CD4-positive, alpha-beta T cell treated with Interleukin-21 for 1 hour (primary cell): Measurements from ENCODE around the gene MYL2.
"Not testable (repeated sequence)": the region's sequence is repeated elsewhere in the genome, so short reads cannot be mapped to it uniquely, and the experiment has no call there.

Experiments used
- DNase-seq: peaks from one replicate; pipeline ENCODE4 v3.0.0-alpha.2; 2020

Gene MYL2

GRCh38 chr12:110920324-110920910, at the start of gene MYL2:
Gene MYL2, minus strand, starts transcription at chr12:110920579. Its CDS starts 50 bp downstream, at chr12:110920529.
- DNase-seq = no peak

DNA sequence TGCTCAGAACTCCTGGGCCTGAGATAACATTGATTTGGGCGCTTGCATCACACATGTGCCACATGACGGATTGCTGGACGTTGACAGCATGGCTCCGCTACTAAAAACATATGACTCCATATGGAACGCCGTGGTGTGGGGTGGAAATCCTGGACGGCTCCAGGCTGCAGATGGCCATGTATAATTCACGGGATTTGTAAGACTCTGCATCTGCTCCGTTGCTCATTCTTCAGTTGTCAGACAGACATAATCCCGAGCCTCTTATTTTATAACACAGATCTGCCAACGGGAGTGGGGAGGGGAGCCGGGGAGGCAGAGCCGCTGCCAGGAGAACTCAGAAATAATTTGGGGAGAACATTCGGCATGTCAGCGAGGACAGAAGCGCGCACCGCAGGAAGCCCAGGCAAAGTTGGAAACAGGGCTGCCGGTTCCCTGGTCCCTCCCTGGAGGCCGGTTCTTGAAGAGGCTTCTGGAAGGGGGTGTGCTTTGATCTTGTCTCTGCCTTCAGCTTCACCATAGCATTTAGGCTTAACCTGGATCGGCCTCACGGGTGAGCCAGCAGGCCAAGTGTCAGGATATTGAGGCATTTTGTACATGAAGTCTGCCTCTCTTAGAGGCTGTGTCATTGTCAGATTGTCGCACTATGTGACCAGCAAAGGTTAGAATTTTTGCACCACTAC, 45.8 kb upstream of the MYL2 start:
- DNase-seq = no peak

- DNase-seq = no peak
These were observed 45.2 kb upstream of the MYL2 start for GRCh38 chr12:110965574-110965973.

DNA sequence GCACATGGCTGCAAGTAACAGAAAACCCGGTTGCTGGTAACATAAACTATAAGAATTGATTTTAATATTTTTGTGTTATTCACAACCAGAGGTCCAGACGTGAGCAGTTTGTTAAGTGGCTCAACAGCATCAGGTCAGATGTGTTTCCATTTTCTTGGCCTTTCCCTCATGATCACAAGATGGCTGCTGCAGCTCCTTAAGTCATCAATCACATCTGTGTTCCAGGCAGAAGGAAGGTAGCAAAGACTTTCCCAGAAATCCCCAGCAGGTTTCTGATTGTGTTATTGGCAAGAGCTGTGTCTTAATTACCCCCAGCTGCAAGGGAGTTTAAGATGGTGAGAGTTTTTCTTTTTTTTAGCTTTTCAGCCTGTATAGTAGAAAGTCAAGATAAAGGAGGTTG, 40.4 kb upstream of the MYL2 start:
- DNase-seq = no peak

GRCh38 chr12:110957652-110958051, 37.3 kb upstream of the MYL2 start:
- no peak for DNase-seq

DNA sequence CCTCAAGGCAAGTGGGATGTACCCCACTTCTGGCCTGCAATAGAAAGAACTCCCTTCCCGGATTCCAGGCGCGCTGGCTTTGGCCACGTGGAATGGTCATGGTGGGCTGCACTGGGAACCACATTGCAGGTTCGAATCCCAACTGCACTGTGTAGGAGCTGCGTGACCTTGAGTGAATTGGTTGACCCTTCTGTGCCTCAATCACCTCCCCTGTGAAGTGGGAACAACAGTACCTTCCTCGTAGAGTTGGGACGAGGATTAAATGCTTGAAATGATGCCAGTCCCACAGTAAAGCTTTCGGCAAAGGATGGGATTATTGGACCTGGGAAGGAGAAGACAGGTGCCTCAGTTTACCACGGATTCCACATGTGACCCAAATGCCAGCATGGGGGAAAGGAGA, 36.8 kb upstream of the MYL2 start:
- DNase-seq = no peak

GRCh38 chr12:110950867-110951266, 30.5 kb upstream of the MYL2 start:
- DNase-seq = not testable (repeated sequence)

GRCh38 chr12:110950466-110950865, 30.1 kb upstream of the MYL2 start:
- not testable (repeated sequence) for DNase-seq

- no peak for DNase-seq
These were observed 27.7 kb upstream of the MYL2 start for GRCh38 chr12:110948041-110948440.

DNA sequence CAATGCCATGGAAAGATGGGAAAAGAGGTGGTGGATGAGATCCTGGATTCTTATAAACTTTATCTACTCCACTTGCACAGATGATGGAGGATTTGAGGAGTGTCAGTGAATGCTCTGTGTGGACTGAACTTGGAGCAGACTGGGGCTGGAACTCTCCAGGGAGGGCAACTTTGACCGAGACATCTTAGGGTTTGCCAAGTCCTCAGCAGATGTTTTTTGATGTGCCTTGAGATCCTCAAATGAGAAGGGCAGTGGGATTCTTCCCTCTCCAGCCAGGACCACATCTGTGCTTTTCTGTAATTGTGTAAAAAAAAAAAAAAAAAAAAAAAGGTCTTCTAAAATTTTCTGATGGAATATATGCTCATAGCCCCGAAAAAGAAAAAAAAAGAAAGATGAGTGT, 23.0 kb upstream of the MYL2 start:
- no peak for DNase-seq

DNA sequence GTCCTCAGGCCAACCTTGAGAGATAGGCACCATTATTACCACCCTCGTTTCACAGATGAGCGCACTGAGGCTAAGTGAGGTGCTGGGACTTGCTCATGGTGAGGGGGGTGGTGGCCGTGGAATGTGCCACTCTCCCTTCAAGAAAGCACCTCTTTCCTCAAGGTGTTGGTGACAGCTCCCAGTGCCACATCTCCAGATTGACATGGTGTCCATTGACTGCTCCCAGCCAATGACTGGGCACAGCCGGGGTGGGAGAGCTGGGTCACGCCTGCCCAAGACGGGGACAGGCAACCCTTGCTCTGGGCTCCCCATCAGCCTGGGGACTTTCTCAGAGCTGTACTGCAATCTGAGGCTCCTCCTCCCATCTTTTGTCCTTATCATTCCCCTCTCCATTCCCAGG, 21.0 kb upstream of the MYL2 start:
- DNase-seq = no peak

GRCh38 chr12:110940933-110941332, 20.6 kb upstream of the MYL2 start:
- no peak for DNase-seq

DNA sequence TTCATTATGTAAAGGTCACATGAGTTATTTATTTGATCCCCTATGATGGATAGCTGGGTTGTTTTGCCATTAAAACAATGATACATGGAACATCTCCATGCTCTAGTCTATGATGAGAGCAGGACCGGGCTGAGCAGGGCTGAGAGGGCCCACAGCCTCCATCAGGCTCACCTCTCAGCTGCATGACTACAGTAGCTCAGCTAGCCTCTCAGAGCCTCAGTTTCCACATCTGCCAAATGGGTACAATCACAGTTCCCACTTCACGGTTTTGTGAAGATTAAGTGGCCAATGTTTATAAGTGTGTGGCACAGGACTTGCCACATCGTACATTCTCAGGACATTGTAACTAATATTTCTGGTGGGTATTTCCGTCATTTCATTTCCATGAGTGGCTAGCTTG, 19.9 kb upstream of the MYL2 start:
- DNase-seq = no peak

GRCh38 chr12:110937104-110937641, 16.8 kb upstream of the MYL2 start:
- DNase-seq = peak; percentile 50

DNA sequence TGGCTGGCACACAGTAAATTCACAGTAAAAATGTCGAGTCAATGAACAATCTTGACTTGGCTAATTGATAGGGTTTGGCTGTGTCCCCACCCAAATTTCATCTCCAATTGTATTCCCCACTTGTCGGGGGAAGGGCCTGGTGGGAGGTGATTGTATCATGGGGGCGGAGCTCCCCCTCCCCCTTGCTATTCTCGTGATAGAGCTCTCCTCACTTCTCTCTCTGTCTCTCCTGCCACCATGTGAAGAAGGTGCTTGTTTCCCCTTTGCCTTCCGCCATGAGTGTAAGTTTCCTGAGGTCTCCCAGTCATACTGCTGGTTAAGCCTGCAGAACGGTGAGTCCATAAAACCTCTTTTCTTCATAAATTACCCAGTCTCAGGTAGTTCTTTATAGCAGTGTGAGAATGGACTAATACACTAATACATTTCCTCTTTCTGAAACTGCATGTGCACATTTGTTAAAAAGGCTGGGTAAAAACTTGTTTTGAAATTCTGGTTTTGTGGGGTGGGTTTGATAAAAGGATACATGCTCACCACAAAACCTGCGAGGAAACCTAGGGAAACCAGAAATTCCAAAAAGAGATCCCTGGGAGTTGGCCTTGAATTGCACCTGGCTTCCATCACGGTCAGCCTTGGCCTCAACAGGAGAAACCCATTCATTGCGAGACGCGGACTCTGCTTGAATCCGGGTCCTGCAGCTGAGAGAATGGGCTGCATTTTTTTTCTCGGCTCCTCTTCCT, 16.2 kb upstream of the MYL2 start:
- DNase-seq = no peak

- no peak for DNase-seq
These were observed 15.2 kb upstream of the MYL2 start for GRCh38 chr12:110935588-110935987.

DNA sequence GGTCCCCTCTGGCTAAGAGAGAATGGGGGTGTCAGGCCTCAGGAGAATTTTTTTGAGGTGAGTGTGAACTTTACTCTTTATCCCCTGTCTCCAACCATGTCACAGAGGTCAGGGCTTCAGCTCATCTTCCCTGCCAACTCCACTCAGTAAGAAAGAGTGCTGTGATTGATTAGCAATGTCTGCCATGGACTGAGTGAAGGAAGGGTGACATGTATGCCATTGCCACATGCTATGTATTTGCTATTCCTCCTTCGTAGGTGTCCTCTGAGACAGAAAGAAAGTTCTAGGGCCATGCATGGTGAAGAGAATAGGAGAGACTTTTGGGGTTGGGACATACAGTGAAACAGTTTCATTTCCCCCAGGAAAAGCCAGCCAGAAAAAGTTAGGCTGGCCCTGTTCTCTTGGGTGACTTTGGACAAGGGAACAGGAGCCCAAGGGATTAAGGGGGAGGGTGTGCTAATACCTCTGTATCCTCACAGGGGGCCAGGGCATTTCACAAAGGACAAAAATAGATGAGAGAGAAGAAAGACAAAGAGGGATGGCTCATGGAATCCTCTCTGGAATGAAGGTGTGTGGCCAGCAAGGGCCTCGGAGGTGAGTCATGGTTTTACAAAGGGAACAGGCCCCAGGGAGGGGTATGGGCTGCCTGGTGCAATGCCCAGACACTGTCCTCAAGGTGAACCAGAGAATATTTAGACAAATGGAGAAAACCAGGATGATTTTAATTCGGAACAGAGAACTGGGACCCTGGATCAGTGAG, 13.9 kb upstream of the MYL2 start:
- no peak for DNase-seq

DNA sequence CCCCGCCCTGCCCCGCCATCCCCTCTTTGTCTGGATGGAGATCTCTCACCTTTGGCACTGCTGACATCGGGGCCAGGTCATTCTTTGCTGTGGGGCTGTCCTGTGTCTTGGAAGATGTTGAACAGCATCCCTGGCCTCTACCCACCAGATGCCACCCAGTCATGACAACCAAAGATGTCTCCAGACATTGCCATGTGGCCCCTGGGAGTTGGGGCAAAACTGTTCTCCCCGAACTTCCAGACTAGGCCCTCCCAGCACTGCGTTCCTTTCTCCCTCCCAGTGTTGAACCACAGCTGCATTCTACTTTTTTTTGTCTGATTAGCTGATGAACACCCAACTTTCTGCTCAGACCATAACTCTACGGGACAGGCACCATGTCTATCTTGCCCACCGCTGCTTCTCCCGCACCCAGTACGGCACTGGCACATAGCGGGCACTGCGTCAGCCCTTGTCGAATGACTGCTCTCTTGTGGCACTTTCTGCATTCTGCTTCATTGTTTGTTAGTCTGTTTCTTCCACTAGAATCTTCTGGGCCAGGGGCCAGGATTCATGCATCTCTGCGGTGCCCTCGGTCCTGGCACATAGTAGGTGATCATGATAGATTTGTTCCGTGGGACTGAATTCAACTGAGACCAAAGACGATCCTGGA, 13.1 kb upstream of the MYL2 start:
- DNase-seq = no peak

DNA sequence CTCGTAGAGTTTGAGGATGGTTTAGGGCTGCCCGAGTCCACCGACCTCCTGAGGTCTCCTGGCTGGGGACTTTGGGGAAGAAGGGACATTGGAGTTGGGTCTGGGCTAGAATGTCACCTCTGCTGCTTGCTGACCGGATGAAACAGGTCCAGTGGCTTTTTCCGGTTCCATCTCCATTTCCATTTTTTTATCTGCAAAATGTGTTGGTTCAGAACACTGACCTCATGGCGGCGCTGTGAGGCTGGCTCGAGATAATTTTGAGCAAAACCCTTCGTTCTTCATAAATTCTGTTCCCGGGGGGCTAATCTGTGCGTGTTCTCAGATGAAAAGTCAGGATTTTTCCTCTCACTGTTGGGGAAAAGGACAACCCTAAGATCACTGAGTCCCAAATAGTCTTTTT, 11.7 kb upstream of the MYL2 start:
- DNase-seq = no peak

- no peak for DNase-seq
These were observed 10.9 kb upstream of the MYL2 start for GRCh38 chr12:110931315-110931728.

GRCh38 chr12:110930348-110931314, 10.3 kb upstream of the MYL2 start:
- DNase-seq = no peak
